Peyer's patch (tissue), 4 donors: ENCODE results near the gene EPHA8.

Source experiments
- POLR2A ChIP-seq, 2 donors: fragments of 450-650 bp; IDR thresholded peaks; one replicate each; pipeline ENCODE4 v1.5.1; 2017; ENCODE audit warnings: antibody characterized with exemption in 2 of 2, mild to moderate bottlenecking in 2 of 2, moderate library complexity in 2 of 2
- TF ChIP-seq, protein P1 (sequence below), 6 experiments: fragments of 450-650 bp in 4 of 6; fragments of 200-600 bp in 2 of 6; sonication (generic) in 1 of 6; IDR thresholded peaks; one replicate each; pipeline ENCODE4 v1.5.1; 2017 to 2019; ENCODE audit warnings: antibody characterized with exemption in 6 of 6, mild to moderate bottlenecking in 3 of 6, moderate library complexity in 1 of 6

DNA sequence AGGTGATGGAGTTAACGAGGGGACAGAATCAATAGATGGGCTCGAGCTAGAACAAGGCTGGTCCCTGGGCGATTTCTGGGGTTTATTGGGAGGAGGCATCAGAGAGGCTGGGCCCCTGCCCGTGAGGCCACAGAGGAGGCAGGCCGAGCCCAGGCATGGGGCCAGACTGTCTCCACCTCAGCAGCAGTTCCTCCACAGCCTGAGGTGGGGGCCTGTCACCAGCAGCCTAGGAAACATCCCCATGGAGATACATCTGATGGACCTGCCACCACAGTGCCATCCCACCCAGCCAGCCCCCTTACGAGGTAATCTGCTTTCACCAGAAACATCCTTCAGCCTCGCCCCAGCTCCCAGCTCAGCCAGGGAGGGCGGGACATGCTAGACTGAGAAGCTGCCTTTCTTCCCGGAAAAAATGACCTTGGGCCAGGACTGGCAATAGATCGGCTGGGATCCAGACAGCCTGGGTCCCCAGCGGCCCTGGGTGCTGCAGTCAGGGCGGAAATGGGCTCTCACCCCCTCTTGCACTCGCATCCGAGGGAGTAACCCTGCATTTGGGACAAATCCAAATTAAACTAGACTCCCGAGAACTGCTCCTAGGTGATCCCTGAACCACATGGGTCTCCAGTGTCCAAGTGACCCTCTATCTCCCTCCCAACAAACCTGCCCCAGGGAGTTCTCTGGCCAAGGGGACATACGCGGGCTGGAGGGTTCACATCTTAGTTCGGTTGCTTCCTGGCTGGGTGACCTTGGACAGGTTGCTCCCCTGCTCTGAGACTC is 10.0 kb upstream of the EPHA8 start:
- TF ChIP-seq, protein P1, sequence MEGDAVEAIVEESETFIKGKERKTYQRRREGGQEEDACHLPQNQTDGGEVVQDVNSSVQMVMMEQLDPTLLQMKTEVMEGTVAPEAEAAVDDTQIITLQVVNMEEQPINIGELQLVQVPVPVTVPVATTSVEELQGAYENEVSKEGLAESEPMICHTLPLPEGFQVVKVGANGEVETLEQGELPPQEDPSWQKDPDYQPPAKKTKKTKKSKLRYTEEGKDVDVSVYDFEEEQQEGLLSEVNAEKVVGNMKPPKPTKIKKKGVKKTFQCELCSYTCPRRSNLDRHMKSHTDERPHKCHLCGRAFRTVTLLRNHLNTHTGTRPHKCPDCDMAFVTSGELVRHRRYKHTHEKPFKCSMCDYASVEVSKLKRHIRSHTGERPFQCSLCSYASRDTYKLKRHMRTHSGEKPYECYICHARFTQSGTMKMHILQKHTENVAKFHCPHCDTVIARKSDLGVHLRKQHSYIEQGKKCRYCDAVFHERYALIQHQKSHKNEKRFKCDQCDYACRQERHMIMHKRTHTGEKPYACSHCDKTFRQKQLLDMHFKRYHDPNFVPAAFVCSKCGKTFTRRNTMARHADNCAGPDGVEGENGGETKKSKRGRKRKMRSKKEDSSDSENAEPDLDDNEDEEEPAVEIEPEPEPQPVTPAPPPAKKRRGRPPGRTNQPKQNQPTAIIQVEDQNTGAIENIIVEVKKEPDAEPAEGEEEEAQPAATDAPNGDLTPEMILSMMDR (IDR thresholded peaks at IDR 0.05): no peak
- TF ChIP-seq POLR2A (IDR thresholded peaks at IDR 0.05): no peak
